K562 (cell line): Measurements from ENCODE around the gene AKNAD1. TPM values are rescaled to one million over a fixed set of nuclear protein-coding genes. Genes with fewer than 3 reads are reported as not detected.

Experiments used
- ATAC-seq: fragments of 200-7000 bp; cut with Tn5 transposase; 3 replicates; pipeline ENCODE4 v1.9.1; 2020; ENCODE audit warnings: moderate library complexity
- BruUV-seq: library from RNA; stranded (reverse); fragments of 400-500 nt; replicated peaks from 2 replicates; lab custom pipeline; 2021; lab: Mats Ljungman, UMichigan
- CTCF ChIA-PET: fragments of 300-600 bp; formaldehyde crosslinking; extraction: SDS; loops from one replicate; lab custom pipeline; 2021; ENCODE audit warnings: low intra/inter-chr PET ratio; lab: Yijun Ruan, JAX
- POLR2A ChIA-PET: fragments of 300-600, 350-650 bp; sonication (Branson Sonifier 250); formaldehyde crosslinking; extraction: SDS; loops from one replicate; lab custom pipeline; 2021; ENCODE audit warnings: antibody characterized with exemption, inconsistent platforms; lab: Yijun Ruan, JAX
- DNase-seq, 4 experiments: peaks; one replicate each; pipeline versions ENCODE4 v3.0.0 to v3.0.0-alpha.2; 2011 to 2018; ENCODE audit warnings: low spot score in 3 of 4, mixed read lengths in 3 of 4; ENCODE audit errors: extremely low read depth in 1 of 4
- FAIRE-seq: peaks from 2 replicates; lab custom pipeline; 2011; peaks lifted over from hg19 to GRCh38; lab: Jason Lieb, UNC
- H2AFZ ChIP-seq: 2 replicates; pipeline ENCODE4 v1.6.0; 2011; ENCODE audit warnings: low read depth, low read length, control low read depth, inconsistent platforms
- H3K27ac ChIP-seq: fragments of 200-600 bp; 3 replicates; pipeline ENCODE4 v1.8.0; 2011; ENCODE audit warnings: low read depth, mild to moderate bottlenecking, control low read depth, inconsistent platforms, low read length, moderate library complexity, mixed read lengths; ENCODE audit errors: extremely low read depth
- H3K27me3 ChIP-seq, 2 experiments: fragments of 300-600 bp in 1 of 2; 2 replicates in 1 of 2; 3 replicates in 1 of 2; pipeline versions ENCODE4 v1.6.0 to v1.8.0; 2011; ENCODE audit warnings: inconsistent platforms in 2 of 2, low read length in 2 of 2, mild to moderate bottlenecking in 1 of 2, mixed read lengths in 1 of 2, moderate library complexity in 1 of 2; ENCODE audit not compliant: control insufficient read depth in 2 of 2, insufficient read depth in 2 of 2
- H3K36me3 ChIP-seq: fragments of 300-600 bp; 3 replicates; pipeline ENCODE4 v1.8.0; 2011; ENCODE audit warnings: mild to moderate bottlenecking, low read length, inconsistent platforms; ENCODE audit not compliant: control insufficient read depth, insufficient read depth
- H3K4me1 ChIP-seq, 2 experiments: fragments of 200-600 bp in 1 of 2; replicated peaks in 1 of 2; 2 replicates in 1 of 2; 3 replicates in 1 of 2; pipeline versions ENCODE4 v1.5.1 to v1.8.0; 2011; ENCODE audit warnings: inconsistent platforms in 2 of 2, low read length in 2 of 2, mild to moderate bottlenecking in 1 of 2, mixed read lengths in 1 of 2, moderate library complexity in 1 of 2; ENCODE audit not compliant: control insufficient read depth in 2 of 2, insufficient read depth in 2 of 2
- H3K4me2 ChIP-seq: 2 replicates; pipeline ENCODE4 v1.6.1; 2011; ENCODE audit warnings: low read length, control low read depth, inconsistent platforms, mixed read lengths; ENCODE audit not compliant: insufficient read depth
- H3K4me3 ChIP-seq: fragments of 200-600 bp; sonication (generic), shearing (Covaris generic); 2 replicates; pipeline ENCODE4 v1.5.1; 2016; ENCODE audit warnings: control low read depth, inconsistent platforms
- H3K79me2 ChIP-seq: fragments of 200-600 bp; 3 replicates; pipeline ENCODE4 v1.8.0; 2011; ENCODE audit warnings: low read length, inconsistent platforms; ENCODE audit not compliant: control insufficient read depth, insufficient read depth
- H3K9ac ChIP-seq, 2 experiments: 2 replicates each; pipeline versions ENCODE4 v1.6.0 to v1.6.1; 2011; ENCODE audit warnings: low read depth in 2 of 2, low read length in 2 of 2, control low read depth in 1 of 2, inconsistent platforms in 1 of 2, mild to moderate bottlenecking in 1 of 2, mixed read lengths in 1 of 2; ENCODE audit not compliant: insufficient read depth in 1 of 2
- H3K9me1 ChIP-seq: one replicate; pipeline ENCODE4 v1.6.0; 2011; ENCODE audit warnings: inconsistent platforms, mild to moderate bottlenecking, low read length, moderate library complexity; ENCODE audit not compliant: control insufficient read depth, insufficient read depth
- H3K9me3 ChIP-seq: replicated peaks from 2 replicates; pipeline ENCODE4 v1.5.1; 2011; ENCODE audit warnings: low read depth, low read length, inconsistent platforms; ENCODE audit not compliant: control insufficient read depth, insufficient read depth
- H4K20me1 ChIP-seq: replicated peaks from 2 replicates; pipeline ENCODE4 v1.6.1; 2011; ENCODE audit warnings: low read length, inconsistent platforms, mixed read lengths; ENCODE audit not compliant: control insufficient read depth, insufficient read depth
- ETV5 ChIP-seq: sonication (generic); formaldehyde crosslinking; IDR thresholded peaks from 2 replicates; pipeline ENCODE4 v1.4.0; 2020; ENCODE audit warnings: low read depth, mild to moderate bottlenecking, missing genetic modification reagents
- WGBS: fragments of 100-300 bp; shearing (Covaris generic); methylation state at CpG from one replicate; pipeline ENCODE4 v1.1.6; 2016; ENCODE audit warnings: low coverage, mixed read lengths; ENCODE audit not compliant: insufficient coverage; ENCODE audit errors: missing lambda C conversion rate; 5-methylcytosine and 5-hydroxymethylcytosine counted together
- in situ Hi-C: fragments of 300-500 bp; cut with MboI; formaldehyde crosslinking; loops from 4 replicates; pipeline ENCODE4 v1.15.0; 2018; ENCODE audit warnings: inconsistent platforms, mixed read lengths
- intact Hi-C: fragments of 100-400 bp; cut with micrococcal nuclease; formaldehyde crosslinking; loops from 2 replicates; pipeline ENCODE4 v1.14.2; 2022
- polyA plus RNA-seq, 8 experiments: library from polyadenylated mRNA; depleted of rRNA in 4 of 8; stranded (reverse) in 5 of 8; unstranded in 3 of 8; fragments of >200 nt; fragmentation: Nextera tagmentation in 2 of 8; fragmentation: Illumina TruSeq in 1 of 8; extraction: Ambion mirVana in 2 of 8; extraction: Trizol in 1 of 8; gene quantifications; 2 replicates each; pipeline versions ENCODE4 v1.2.1 to v1.2.3, GENCODE V29; 2011 to 2014; ENCODE audit warnings: inconsistent platforms in 1 of 8, missing spikeins in 1 of 8
- total RNA-seq, 7 experiments: library from RNA; depleted of rRNA in 6 of 7; stranded (reverse); fragments of >200 nt in 6 of 7; fragmentation: Illumina TruSeq in 2 of 7; extraction: Trizol in 2 of 7; gene quantifications; 2 replicates each; pipeline versions ENCODE4 v1.2.1 to v1.2.3, GENCODE V29; 2011 to 2021; ENCODE audit warnings: low replicate concordance in 1 of 7
- TF ChIP-seq, protein P1 (sequence below): sonication (generic); formaldehyde crosslinking; IDR thresholded peaks from 2 replicates; pipeline ENCODE4 v1.8.1; 2022; ENCODE audit warnings: missing genetic modification reagents

The AKNAD1 gene
- total and polyA plus RNA-seq, 9 of the 15 experiments (the other 6 are each of a cell fraction or from before 2014, with no cell fraction given), result 0.13 to 0.30 TPM; not detected in 7

GRCh38 chr1:108871050-108871724 is 14.3 kb upstream of the AKNAD1 start:
- Histone ChIP-seq H3K4me1 (peaks cover 0 to 2% of the 10 kb centered on the region in 2 experiments; a peak in 1 of 5 replicates), H3K36me3 (no peaks in the 10 kb centered on the region), H3K27ac (no peak overlapping the region), H3K9ac (no peak overlapping the region), H3K4me3 (no peak overlapping the region), H3K27me3 (no peaks in the 10 kb centered on the region), H3K79me2 (no peaks in the 10 kb centered on the region), H3K4me2 (no peak overlapping the region), H3K9me3 (no peaks in the 10 kb centered on the region), H4K20me1 (no peaks in the 10 kb centered on the region), H3K9me1 (no peaks in the 10 kb centered on the region), H2AFZ (peak overlapping the region; percentile 47)
- ChIA-PET CTCF (no interaction called here), POLR2A (interaction anchor here (1.2 to 1.3 kb wide), 2 partner anchors 18 to 45 kb away, joined by 3 to 5 read pairs; no protein-coding TSS in a partner anchor)
- in situ Hi-C loops (no loop called here), intact Hi-C loops (no loop called here)
- BruUV-seq, result no TSS peak
- no peak; the same call in 2 of the 3 replicates for ATAC-seq
- WGBS, result 16% methylated on average over 5 of the region's 5 CpGs
- FAIRE-seq, result no peak
- TF ChIP-seq, protein P1, sequence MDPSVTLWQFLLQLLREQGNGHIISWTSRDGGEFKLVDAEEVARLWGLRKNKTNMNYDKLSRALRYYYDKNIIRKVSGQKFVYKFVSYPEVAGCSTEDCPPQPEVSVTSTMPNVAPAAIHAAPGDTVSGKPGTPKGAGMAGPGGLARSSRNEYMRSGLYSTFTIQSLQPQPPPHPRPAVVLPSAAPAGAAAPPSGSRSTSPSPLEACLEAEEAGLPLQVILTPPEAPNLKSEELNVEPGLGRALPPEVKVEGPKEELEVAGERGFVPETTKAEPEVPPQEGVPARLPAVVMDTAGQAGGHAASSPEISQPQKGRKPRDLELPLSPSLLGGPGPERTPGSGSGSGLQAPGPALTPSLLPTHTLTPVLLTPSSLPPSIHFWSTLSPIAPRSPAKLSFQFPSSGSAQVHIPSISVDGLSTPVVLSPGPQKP, result no peak
- 0 out of 2 replicates have a peak, but pooled peaks have one; percentile 21 for TF ChIP-seq ETV5 (CRISPR knock-in tag)
- DNase-seq, result no peak
